ENCODE results near the gene MVD. TPM values are rescaled to one million over a fixed set of nuclear protein-coding genes. Genes with fewer than 3 reads are reported as not detected.

The MVD gene
- total RNA-seq, 4 donors from 2014 or later = 27.0 to 32.4 (median 29.3) TPM

DNA sequence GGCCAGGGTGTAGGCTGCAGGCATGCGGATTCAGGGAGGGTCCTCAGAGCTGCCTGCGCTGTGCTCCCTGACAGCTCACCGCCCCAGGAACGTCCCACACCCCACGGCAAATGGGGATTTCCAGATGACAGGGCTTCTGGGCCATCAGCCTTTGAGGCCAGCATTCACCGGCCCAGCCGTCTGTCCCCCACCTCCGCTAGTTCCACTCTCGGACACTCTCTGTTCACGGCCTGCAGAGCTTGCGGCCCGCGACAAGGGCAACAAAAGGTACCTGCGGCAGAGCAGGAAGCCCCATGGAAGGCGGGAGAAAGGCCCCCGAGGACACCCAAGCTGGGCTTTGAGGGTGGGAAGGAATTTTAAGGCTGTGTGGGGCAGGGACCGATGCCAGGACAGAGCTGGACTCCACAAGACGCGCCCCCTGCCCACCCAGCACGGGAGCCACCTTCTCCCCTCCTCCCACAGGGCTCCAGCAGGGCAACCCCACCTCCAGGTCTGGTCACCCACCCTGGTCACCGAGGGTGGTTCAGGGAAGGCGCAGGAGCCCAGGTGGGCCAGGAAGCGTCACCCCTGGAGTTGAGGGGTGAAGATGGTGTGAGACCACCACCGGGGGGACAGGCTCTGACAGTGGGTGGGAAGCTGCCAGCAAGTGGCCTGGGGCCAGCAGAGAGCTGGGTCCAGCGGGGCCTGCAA is 6.5 kb downstream of the MVD start:
- intact Hi-C loops (cut with DNase I) = no loop called here
- H3K4me1 ChIP-seq = peaks cover 6 to 13% (median 9%) of the 10 kb centered on the region in 4 donors
- H3K4me3 ChIP-seq = no peak overlapping the region
- H3K27me3 ChIP-seq = peaks cover 0 to 18% (median 0%) of the 10 kb centered on the region in 4 donors
- TF ChIP-seq, protein P1, sequence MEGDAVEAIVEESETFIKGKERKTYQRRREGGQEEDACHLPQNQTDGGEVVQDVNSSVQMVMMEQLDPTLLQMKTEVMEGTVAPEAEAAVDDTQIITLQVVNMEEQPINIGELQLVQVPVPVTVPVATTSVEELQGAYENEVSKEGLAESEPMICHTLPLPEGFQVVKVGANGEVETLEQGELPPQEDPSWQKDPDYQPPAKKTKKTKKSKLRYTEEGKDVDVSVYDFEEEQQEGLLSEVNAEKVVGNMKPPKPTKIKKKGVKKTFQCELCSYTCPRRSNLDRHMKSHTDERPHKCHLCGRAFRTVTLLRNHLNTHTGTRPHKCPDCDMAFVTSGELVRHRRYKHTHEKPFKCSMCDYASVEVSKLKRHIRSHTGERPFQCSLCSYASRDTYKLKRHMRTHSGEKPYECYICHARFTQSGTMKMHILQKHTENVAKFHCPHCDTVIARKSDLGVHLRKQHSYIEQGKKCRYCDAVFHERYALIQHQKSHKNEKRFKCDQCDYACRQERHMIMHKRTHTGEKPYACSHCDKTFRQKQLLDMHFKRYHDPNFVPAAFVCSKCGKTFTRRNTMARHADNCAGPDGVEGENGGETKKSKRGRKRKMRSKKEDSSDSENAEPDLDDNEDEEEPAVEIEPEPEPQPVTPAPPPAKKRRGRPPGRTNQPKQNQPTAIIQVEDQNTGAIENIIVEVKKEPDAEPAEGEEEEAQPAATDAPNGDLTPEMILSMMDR (IDR thresholded peaks at IDR 0.05) = no peak
- TF ChIP-seq POLR2A (IDR thresholded peaks at IDR 0.05; ENCODE audit: low read depth) (no peak), POLR2AphosphoS5 (IDR thresholded peaks at IDR 0.05) (no peak), EP300 (IDR thresholded peaks at IDR 0.05) (no peak)
- H3K36me3 ChIP-seq = peaks cover 5 to 68% (median 51%) of the 10 kb centered on the region in 4 donors
- WGBS = 83% methylated on average over 19 of the region's 25 CpGs
- no peak overlapping the region for H3K27ac ChIP-seq (replicated peaks in 1 of 4)
- no peaks in the 10 kb centered on the region for H3K9me3 ChIP-seq
- DNase-seq (ENCODE audit: extremely low spot score) = no peak

DNA sequence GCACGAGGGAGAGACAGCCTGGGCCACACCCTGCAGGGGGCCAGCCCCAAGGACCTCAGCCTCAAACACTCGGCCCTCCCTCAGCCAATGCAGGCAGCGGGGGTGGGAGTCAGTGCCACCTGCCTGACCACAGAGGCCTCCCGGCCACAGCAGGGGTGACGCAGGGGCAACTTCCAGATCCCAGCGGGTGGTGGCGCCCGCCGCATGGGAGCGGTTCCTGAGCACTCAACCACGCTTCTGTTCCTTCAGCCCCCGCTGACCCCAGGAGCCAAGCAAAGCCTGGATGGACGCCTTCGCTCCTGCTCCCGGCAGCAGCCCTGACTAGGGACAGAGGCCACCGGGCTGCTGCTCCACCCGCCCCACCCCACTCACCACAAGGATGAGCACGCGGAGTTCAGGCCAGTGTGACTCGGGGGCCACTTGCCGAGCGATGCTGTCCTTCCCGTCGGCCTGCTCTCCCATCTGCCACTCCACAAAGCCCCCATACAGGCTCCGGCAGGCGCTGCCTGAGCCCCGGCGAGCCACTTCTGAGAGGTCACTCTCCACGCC is 7.1 kb downstream of the MVD start:
- Histone ChIP-seq H3K4me1 (peaks cover 8 to 13% (median 12%) of the 10 kb centered on the region in 4 donors), H3K36me3 (peaks cover 5 to 68% (median 51%) of the 10 kb centered on the region in 4 donors), H3K4me3 (no peak overlapping the region), H3K9me3 (no peaks in the 10 kb centered on the region), H3K27ac (replicated peaks in 1 of 4) (no peak overlapping the region), H3K27me3 (peaks cover 0 to 23% (median 0%) of the 10 kb centered on the region in 4 donors)
- WGBS = 96% methylated on average over 13 of the region's 29 CpGs
- intact Hi-C loops (cut with DNase I) = no loop called here
- TF ChIP-seq EP300 (IDR thresholded peaks at IDR 0.05) (no peak), POLR2A (IDR thresholded peaks at IDR 0.05; ENCODE audit: low read depth) (no peak), POLR2AphosphoS5 (IDR thresholded peaks at IDR 0.05) (no peak)
- TF ChIP-seq, protein P1 (IDR thresholded peaks at IDR 0.05) = no peak
- DNase-seq (ENCODE audit: extremely low spot score) = no peak

DNA sequence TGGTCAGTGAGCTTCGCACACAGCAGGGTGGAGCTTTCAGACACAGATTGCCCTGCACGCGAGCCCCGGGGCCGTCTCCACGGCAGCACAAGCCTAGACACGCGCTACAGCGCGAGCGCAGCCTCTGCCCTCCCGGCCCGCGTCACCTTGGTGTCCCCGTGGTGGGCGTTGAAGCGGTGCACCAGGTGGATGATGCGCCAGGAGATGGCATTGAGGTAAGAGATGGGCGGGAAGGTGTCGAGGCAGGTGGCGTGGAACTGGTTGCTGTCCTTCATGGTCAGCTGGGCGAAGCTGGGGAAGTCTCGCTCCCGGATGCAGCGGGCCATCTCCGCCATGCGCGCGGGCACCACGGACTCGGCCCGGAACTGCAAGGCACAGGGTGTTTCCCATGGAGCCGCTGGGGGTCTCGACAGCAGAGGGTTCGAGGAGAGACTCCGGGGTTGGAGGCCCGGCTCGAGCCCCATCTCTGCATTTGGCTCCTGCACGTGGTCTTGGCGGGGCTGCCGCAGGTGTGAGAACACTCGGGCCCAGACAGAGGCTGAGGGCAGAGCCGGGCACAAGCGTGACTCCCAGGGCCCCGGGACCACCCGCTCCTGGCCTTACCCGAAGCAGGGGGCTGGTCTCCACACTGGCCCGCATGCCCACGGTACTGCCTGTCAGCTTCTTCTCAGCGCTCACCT is 7.7 kb downstream of the MVD start:
- Histone ChIP-seq H3K36me3 (peaks cover 5 to 68% (median 51%) of the 10 kb centered on the region in 4 donors), H3K4me3 (no peak overlapping the region), H3K9me3 (no peaks in the 10 kb centered on the region), H3K4me1 (peaks cover 9 to 20% (median 18%) of the 10 kb centered on the region in 4 donors), H3K27ac (replicated peaks in 1 of 4) (no peak overlapping the region), H3K27me3 (peaks cover 0 to 28% (median 0%) of the 10 kb centered on the region in 4 donors)
- TF ChIP-seq EP300 (IDR thresholded peaks at IDR 0.05) (no peak), POLR2AphosphoS5 (IDR thresholded peaks at IDR 0.05) (no peak), POLR2A (IDR thresholded peaks at IDR 0.05; ENCODE audit: low read depth) (no peak)
- TF ChIP-seq, protein P1 (IDR thresholded peaks at IDR 0.05) = no peak
- no peak for DNase-seq (ENCODE audit: extremely low spot score)
- intact Hi-C loops (cut with DNase I) = no loop called here
- 94% methylated on average over 40 of the region's 50 CpGs for WGBS

DNA sequence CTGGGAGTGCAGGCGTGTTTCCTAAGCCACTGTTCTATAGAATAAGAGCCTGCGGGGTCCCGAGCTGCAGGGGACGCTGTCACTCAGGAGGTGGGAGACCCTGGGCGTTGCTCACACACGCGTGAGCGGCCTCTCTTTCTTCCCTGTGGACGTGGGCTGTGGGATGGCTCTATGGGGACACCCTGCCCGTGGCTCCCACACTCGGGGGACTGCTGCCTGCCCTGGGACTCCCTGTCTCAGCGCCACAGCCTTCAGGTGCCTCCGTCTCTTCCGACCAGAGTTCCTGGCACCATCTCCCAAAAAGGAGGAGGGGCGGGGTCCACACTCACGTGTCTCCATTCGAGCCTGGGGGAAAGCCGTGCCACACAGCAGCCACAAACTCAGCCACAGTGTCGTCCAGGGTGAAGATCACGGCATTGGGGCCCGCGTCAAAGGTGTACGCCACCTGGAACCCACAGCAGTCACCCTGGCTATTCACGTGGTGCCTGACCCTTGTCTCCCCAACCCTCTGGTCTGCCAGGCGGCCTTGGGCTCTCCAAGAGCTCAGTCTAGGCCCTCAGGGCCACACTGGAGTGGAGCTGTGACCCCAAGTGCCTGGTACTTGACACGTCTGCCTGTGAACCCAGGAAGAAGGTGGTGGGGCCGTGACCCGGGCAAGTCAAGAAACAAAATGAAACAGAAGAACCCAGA is 8.4 kb downstream of the MVD start:
- TF ChIP-seq EP300 (IDR thresholded peaks at IDR 0.05) (no peak), POLR2AphosphoS5 (IDR thresholded peaks at IDR 0.05) (no peak), POLR2A (IDR thresholded peaks at IDR 0.05; ENCODE audit: low read depth) (no peak)
- TF ChIP-seq, protein P1 (IDR thresholded peaks at IDR 0.05) = no peak
- no peaks in the 10 kb centered on the region for H3K9me3 ChIP-seq
- intact Hi-C loops (cut with DNase I) = no loop called here
- H3K36me3 ChIP-seq = peaks cover 5 to 68% (median 51%) of the 10 kb centered on the region in 4 donors
- H3K27me3 ChIP-seq = peaks cover 0 to 28% (median 0%) of the 10 kb centered on the region in 4 donors
- DNase-seq (ENCODE audit: extremely low spot score) = no peak
- 86% methylated on average over 11 of the region's 28 CpGs for WGBS
- H3K4me1 ChIP-seq = peaks cover 15 to 26% (median 24%) of the 10 kb centered on the region in 4 donors
- H3K4me3 ChIP-seq = no peak overlapping the region
- H3K27ac ChIP-seq (replicated peaks in 1 of 4) = no peak overlapping the region
